NCI-H2227 (cell line): ENCODE results near the gene ITGBL1.
"Not testable (repeated sequence)": the region's sequence is repeated elsewhere in the genome, so short reads cannot be mapped to it uniquely, and the experiment has no call there.

ENCODE experiments used
- DNase-seq: peaks from one replicate; lab custom pipeline; 2025; ENCODE audit not compliant: unreplicated experiment; lab: John Stamatoyannopoulos, UW

The ITGBL1 gene

GRCh38 chr13:101511766-101512165 lies 59.3 kb downstream of the ITGBL1 start:
- no peak for DNase-seq

GRCh38 chr13:101512650-101513049 lies 60.2 kb downstream of the ITGBL1 start:
- no peak for DNase-seq

- no peak for DNase-seq
Observed at GRCh38 chr13:101514100-101514499, 61.6 kb downstream of the ITGBL1 start.

GRCh38 chr13:101514695-101515275 lies 62.3 kb downstream of the ITGBL1 start:
- DNase-seq, result peak; percentile 33

GRCh38 chr13:101515504-101515903 lies 63.0 kb downstream of the ITGBL1 start:
- DNase-seq, result no peak

- DNase-seq, result no peak
Observed at GRCh38 chr13:101516262-101516661, 63.8 kb downstream of the ITGBL1 start.

- no peak for DNase-seq
Observed at GRCh38 chr13:101520672-101521071, 68.2 kb downstream of the ITGBL1 start.

GRCh38 chr13:101521371-101521770 lies 68.9 kb downstream of the ITGBL1 start:
- DNase-seq, result no peak

GRCh38 chr13:101522607-101523006 lies 70.1 kb downstream of the ITGBL1 start:
- no peak for DNase-seq

GRCh38 chr13:101523154-101524131 lies 71.0 kb downstream of the ITGBL1 start:
- DNase-seq, result no peak

GRCh38 chr13:101527130-101527529 lies 74.7 kb downstream of the ITGBL1 start:
- no peak for DNase-seq

- no peak for DNase-seq
Observed at GRCh38 chr13:101529422-101529821, 76.9 kb downstream of the ITGBL1 start.

- no peak for DNase-seq
Observed at GRCh38 chr13:101530293-101530692, 77.8 kb downstream of the ITGBL1 start.

GRCh38 chr13:101535192-101535746 lies 82.8 kb downstream of the ITGBL1 start:
- no peak for DNase-seq

- no peak for DNase-seq
Observed at GRCh38 chr13:101536079-101536478, 83.6 kb downstream of the ITGBL1 start.

GRCh38 chr13:101544544-101544943 lies 92.1 kb downstream of the ITGBL1 start:
- DNase-seq, result not testable (repeated sequence)

- DNase-seq, result no peak
Observed at GRCh38 chr13:101544979-101545378, 92.5 kb downstream of the ITGBL1 start.

GRCh38 chr13:101545521-101545920 lies 93.0 kb downstream of the ITGBL1 start:
- DNase-seq, result no peak

- no peak for DNase-seq
Observed at GRCh38 chr13:101552286-101552685, 99.8 kb downstream of the ITGBL1 start.

GRCh38 chr13:101552786-101553185 lies 100.3 kb downstream of the ITGBL1 start:
- DNase-seq, result no peak

- no peak for DNase-seq
Observed at GRCh38 chr13:101554420-101555125, 102.1 kb downstream of the ITGBL1 start.
